Gastroesophageal sphincter (tissue), 3 donors: ENCODE results near the gene CASQ2.

Experiments used
- CTCF ChIP-seq, 4 experiments: fragments of 200-600 bp in 2 of 4; fragments of 450-650 bp in 2 of 4; sonication (generic) in 1 of 4; IDR thresholded peaks; one replicate each; pipeline ENCODE4 v1.5.1; 2017 to 2019; ENCODE audit warnings: antibody characterized with exemption in 4 of 4, mild to moderate bottlenecking in 2 of 4, moderate library complexity in 2 of 4
- EP300 ChIP-seq: sonication (generic); formaldehyde crosslinking; IDR thresholded peaks from one replicate; pipeline ENCODE4 v1.6.1; 2017; ENCODE audit warnings: antibody characterized with exemption, mild to moderate bottlenecking
- POLR2A ChIP-seq, 2 donors: fragments of 450-650 bp; IDR thresholded peaks; one replicate each; pipeline ENCODE4 v1.6.1; 2017; ENCODE audit warnings: antibody characterized with exemption in 2 of 2, mild to moderate bottlenecking in 2 of 2, moderate library complexity in 1 of 2
- POLR2AphosphoS5 ChIP-seq: sonication (generic); formaldehyde crosslinking; IDR thresholded peaks from one replicate; pipeline ENCODE4 v1.6.1; 2017; ENCODE audit warnings: antibody characterized with exemption

- TF ChIP-seq CTCF (IDR thresholded peaks at IDR 0.05) (no peak), POLR2A (IDR thresholded peaks at IDR 0.05) (no peak), EP300 (no peak), POLR2AphosphoS5 (no peak)
Observed at GRCh38 chr1:115813727-115814126, 45.2 kb upstream of the CASQ2 start.
